A549 (cell line): ENCODE results near the gene UBAP1. TPM values are rescaled to one million over a fixed set of nuclear protein-coding genes. Genes with fewer than 3 reads are reported as not detected.
"Not testable (repeated sequence)": the region's sequence is repeated elsewhere in the genome, so short reads cannot be mapped to it uniquely, and the experiment has no call there.

Source experiments
- ATAC-seq, 2 experiments: fragments of 200-7000 bp in 1 of 2; fragments of >200 bp in 1 of 2; cut with Nextera tagmentation in 1 of 2; cut with Tn5 transposase in 1 of 2; 3 replicates each; pipeline versions ENCODE4 v1.8.0 to v1.9.1; 2018 to 2020; ENCODE audit warnings: mild to moderate bottlenecking in 1 of 2, moderate library complexity in 1 of 2
- CTCF ChIA-PET: fragments of 300-600 bp; sonication (Branson Sonifier 250); formaldehyde crosslinking; extraction: SDS; loops from one replicate; lab custom pipeline; 2021; ENCODE audit warnings: antibody characterized with exemption, inconsistent platforms; lab: Yijun Ruan, JAX
- POLR2A ChIA-PET: fragments of 350-600 bp; formaldehyde crosslinking; extraction: SDS; loops from one replicate; lab custom pipeline; 2021; ENCODE audit warnings: antibody characterized with exemption, inconsistent platforms; lab: Yijun Ruan, JAX
- DNase-seq, 2 experiments: peaks; one replicate each; pipeline versions ENCODE4 v3.0.0 to v3.0.0-alpha.2; 2011 to 2016; ENCODE audit warnings: low read depth in 1 of 2, low spot score in 1 of 2
- FAIRE-seq: peaks from 2 replicates; lab custom pipeline; 2011; peaks lifted over from hg19 to GRCh38; lab: Jason Lieb, UNC
- H3K27ac ChIP-seq, 2 experiments: fragments of >200 bp; sonication (Bioruptor Twin); formaldehyde crosslinking; 3 replicates each; pipeline ENCODE4 v1.5.1; 2016 to 2017
- H3K4me1 ChIP-seq: fragments of >200 bp; sonication (Bioruptor Twin); formaldehyde crosslinking; 3 replicates; pipeline ENCODE4 v1.6.1; 2016
- H3K4me2 ChIP-seq: fragments of >200 bp; sonication (Bioruptor Twin); formaldehyde crosslinking; 3 replicates; pipeline ENCODE4 v1.6.1; 2016
- H3K4me3 ChIP-seq: fragments of >200 bp; sonication (Bioruptor Twin); formaldehyde crosslinking; 3 replicates; pipeline ENCODE4 v1.5.1; 2016
- H3K9me3 ChIP-seq: fragments of >200 bp; sonication (Bioruptor Twin); formaldehyde crosslinking; 3 replicates; pipeline ENCODE4 v1.6.1; 2016
- CHD4 ChIP-seq: fragments of 200-600 bp; sonication (generic); IDR thresholded peaks from 2 replicates; pipeline ENCODE4 v1.6.1; 2016; ENCODE audit warnings: antibody characterized with exemption, mild to moderate bottlenecking, borderline replicate concordance
- FOSB ChIP-seq: fragments of 250-450 bp; sonication (Bioruptor Pico); IDR thresholded peaks from 2 replicates; pipeline ENCODE4 v1.5.0; 2020; ENCODE audit warnings: mild to moderate bottlenecking, moderate library complexity
- FOSL2 ChIP-seq, 2 experiments: fragments of 450-650 bp in 1 of 2; fragments of >200 bp in 1 of 2; sonication (Bioruptor Twin) in 1 of 2; formaldehyde crosslinking; IDR thresholded peaks; 2 replicates each; pipeline versions ENCODE4 v1.5.0 to v1.6.1; 2016 to 2020; ENCODE audit warnings: mild to moderate bottlenecking in 1 of 2, moderate library complexity in 1 of 2
- FOXS1 ChIP-seq: fragments of 250-450 bp; sonication (Bioruptor Pico); IDR thresholded peaks from 2 replicates; pipeline ENCODE4 v1.5.0; 2020; ENCODE audit warnings: mild to moderate bottlenecking, moderate library complexity
- HOXA7 ChIP-seq: fragments of 250-450 bp; sonication (Bioruptor Pico); IDR thresholded peaks from 2 replicates; pipeline ENCODE4 v1.5.0; 2020; ENCODE audit warnings: mild to moderate bottlenecking, moderate library complexity
- HOXB13 ChIP-seq: fragments of 250-450 bp; sonication (Bioruptor Pico); IDR thresholded peaks from 2 replicates; pipeline ENCODE4 v1.5.0; 2020; ENCODE audit warnings: low read depth, mild to moderate bottlenecking, moderate library complexity
- JUNB ChIP-seq: fragments of >200 bp; sonication (Bioruptor Twin); formaldehyde crosslinking; IDR thresholded peaks from 2 replicates; pipeline ENCODE4 v1.6.1; 2016
- KDM1A ChIP-seq: fragments of 200-600 bp; sonication (generic); IDR thresholded peaks from 2 replicates; pipeline ENCODE4 v1.6.1; 2016; ENCODE audit warnings: low read depth, mild to moderate bottlenecking
- MAFK ChIP-seq: fragments of 450-650 bp; IDR thresholded peaks from 2 replicates; pipeline ENCODE4 v1.6.1; 2014; ENCODE audit not compliant: partially characterized antibody
- NFE2L2 ChIP-seq: fragments of 150-350 bp; conservative IDR thresholded peaks from 2 replicates; pipeline ENCODE4 v1.6.1; 2014; ENCODE audit warnings: low read length
- RFX5 ChIP-seq: fragments of 450-650 bp; IDR thresholded peaks from 2 replicates; pipeline ENCODE4 v1.7.1; 2014; ENCODE audit warnings: antibody characterized with exemption, mild to moderate bottlenecking, moderate library complexity
- RNF2 ChIP-seq: fragments of 200-600 bp; sonication (generic); IDR thresholded peaks from 2 replicates; pipeline ENCODE4 v1.6.1; 2016; ENCODE audit warnings: low read depth, mild to moderate bottlenecking, antibody characterized with exemption, moderate library complexity, borderline replicate concordance
- SMC3 ChIP-seq: fragments of >200 bp; sonication (Bioruptor Twin); formaldehyde crosslinking; IDR thresholded peaks from 3 replicates; pipeline ENCODE4 v1.6.1; 2018; ENCODE audit warnings: inconsistent platforms
- TFCP2L1 ChIP-seq: fragments of 250-450 bp; sonication (Bioruptor Pico); IDR thresholded peaks from 2 replicates; pipeline ENCODE4 v1.5.0; 2021; ENCODE audit warnings: mild to moderate bottlenecking
- TP53 ChIP-seq: fragments of 250-450 bp; sonication (Bioruptor Pico); IDR thresholded peaks from 2 replicates; pipeline ENCODE4 v1.5.0; 2021; ENCODE audit warnings: mild to moderate bottlenecking, moderate library complexity
- ZC3H11A ChIP-seq: fragments of 450-650 bp; IDR thresholded peaks from 2 replicates; pipeline ENCODE4 v1.6.1; 2014; ENCODE audit warnings: antibody characterized with exemption, mild to moderate bottlenecking
- ZSCAN20 ChIP-seq: fragments of 250-450 bp; sonication (Bioruptor Pico); IDR thresholded peaks from 2 replicates; pipeline ENCODE4 v1.8.0; 2022; ENCODE audit warnings: mild to moderate bottlenecking, moderate library complexity
- WGBS: methylation state at CpG from one replicate; pipeline ENCODE4 v1.1.6; 2017; ENCODE audit errors: missing lambda C conversion rate; 5-methylcytosine and 5-hydroxymethylcytosine counted together
- polyA plus RNA-seq, 4 experiments: library from polyadenylated mRNA; depleted of rRNA in 3 of 4; stranded (reverse); fragments of >200 nt; fragmentation: RNase III in 1 of 4; extraction: RNeasy Plus Mini Kit Qiagen cat#74134 plus additional on column Dnase treatment in 1 of 4; gene quantifications; 2 replicates in 3 of 4; 3 replicates in 1 of 4; pipeline ENCODE4 v1.2.3, GENCODE V29; 2011 to 2017
- TF ChIP-seq, protein P1 (sequence below): fragments of 150-350 bp; IDR thresholded peaks from 2 replicates; pipeline ENCODE4 v1.6.1; 2014; ENCODE audit warnings: low read depth, mild to moderate bottlenecking, low read length
- TF ChIP-seq, protein P2 (sequence below): fragments of 250-450 bp; sonication (Bioruptor Pico); IDR thresholded peaks from 2 replicates; pipeline ENCODE4 v1.5.0; 2020; ENCODE audit warnings: low read depth, mild to moderate bottlenecking, moderate library complexity
- TF ChIP-seq, protein P3 (sequence below): fragments of 250-450 bp; sonication (Bioruptor Pico); IDR thresholded peaks from 2 replicates; pipeline ENCODE4 v1.5.0; 2021; ENCODE audit warnings: mild to moderate bottlenecking, moderate library complexity, borderline replicate concordance
- TF ChIP-seq, protein P4 (sequence below): IDR thresholded peaks from 2 replicates; pipeline ENCODE4 v1.6.1; 2012; ENCODE audit warnings: low read depth, borderline replicate concordance
- TF ChIP-seq, protein P5 (sequence below): fragments of >200 bp; sonication (Bioruptor Twin); formaldehyde crosslinking; IDR thresholded peaks from 3 replicates; pipeline ENCODE4 v1.6.1; 2016

UBAP1 gene
- polyA plus RNA-seq, 2 of the 4 experiments (the other 2 are of a cell fraction), result 38.5 to 73.1 TPM

DNA sequence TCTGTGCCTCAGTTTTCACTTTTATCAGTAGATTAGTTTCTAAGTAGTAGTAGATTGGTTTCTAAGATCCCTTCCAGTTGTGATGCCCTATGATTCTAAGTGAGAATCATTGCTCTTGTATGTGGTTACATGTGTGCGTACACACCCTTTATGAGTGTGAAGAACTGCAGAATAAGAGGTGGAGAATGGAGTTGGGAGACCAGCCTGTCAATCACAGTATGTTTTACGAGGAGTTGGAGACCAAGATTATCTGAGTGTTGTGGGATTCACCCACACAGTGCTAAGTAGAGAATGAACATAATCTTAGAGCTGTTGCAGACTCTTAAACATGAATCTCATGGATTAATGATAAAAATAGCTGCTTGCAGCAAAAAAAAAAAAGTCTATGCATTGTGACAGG, 112.6 kb downstream of the UBAP1 start:
- H3K4me1 ChIP-seq, result no peaks in the 10 kb centered on the region
- no peak overlapping the region for H3K27ac ChIP-seq
- no peak for DNase-seq
- H3K4me3 ChIP-seq, result no peak overlapping the region
- H3K4me2 ChIP-seq, result no peak overlapping the region
- TF ChIP-seq TP53 (CRISPR knock-in tag), result no peak
- TF ChIP-seq, protein P1, sequence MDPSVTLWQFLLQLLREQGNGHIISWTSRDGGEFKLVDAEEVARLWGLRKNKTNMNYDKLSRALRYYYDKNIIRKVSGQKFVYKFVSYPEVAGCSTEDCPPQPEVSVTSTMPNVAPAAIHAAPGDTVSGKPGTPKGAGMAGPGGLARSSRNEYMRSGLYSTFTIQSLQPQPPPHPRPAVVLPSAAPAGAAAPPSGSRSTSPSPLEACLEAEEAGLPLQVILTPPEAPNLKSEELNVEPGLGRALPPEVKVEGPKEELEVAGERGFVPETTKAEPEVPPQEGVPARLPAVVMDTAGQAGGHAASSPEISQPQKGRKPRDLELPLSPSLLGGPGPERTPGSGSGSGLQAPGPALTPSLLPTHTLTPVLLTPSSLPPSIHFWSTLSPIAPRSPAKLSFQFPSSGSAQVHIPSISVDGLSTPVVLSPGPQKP, result no peak
- TF ChIP-seq ZSCAN20 (CRISPR knock-in tag), result no peak
- TF ChIP-seq RFX5, result no peak
- TF ChIP-seq, protein P2, sequence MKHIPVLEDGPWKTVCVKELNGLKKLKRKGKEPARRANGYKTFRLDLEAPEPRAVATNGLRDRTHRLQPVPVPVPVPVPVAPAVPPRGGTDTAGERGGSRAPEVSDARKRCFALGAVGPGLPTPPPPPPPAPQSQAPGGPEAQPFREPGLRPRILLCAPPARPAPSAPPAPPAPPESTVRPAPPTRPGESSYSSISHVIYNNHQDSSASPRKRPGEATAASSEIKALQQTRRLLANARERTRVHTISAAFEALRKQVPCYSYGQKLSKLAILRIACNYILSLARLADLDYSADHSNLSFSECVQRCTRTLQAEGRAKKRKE, result no peak
- TF ChIP-seq, protein P3, sequence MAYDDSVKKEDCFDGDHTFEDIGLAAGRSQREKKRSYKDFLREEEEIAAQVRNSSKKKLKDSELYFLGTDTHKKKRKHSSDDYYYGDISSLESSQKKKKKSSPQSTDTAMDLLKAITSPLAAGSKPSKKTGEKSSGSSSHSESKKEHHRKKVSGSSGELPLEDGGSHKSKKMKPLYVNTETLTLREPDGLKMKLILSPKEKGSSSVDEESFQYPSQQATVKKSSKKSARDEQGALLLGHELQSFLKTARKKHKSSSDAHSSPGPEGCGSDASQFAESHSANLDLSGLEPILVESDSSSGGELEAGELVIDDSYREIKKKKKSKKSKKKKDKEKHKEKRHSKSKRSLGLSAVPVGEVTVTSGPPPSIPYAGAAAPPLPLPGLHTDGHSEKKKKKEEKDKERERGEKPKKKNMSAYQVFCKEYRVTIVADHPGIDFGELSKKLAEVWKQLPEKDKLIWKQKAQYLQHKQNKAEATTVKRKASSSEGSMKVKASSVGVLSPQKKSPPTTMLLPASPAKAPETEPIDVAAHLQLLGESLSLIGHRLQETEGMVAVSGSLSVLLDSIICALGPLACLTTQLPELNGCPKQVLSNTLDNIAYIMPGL (CRISPR knock-in tag), result no peak
- TF ChIP-seq NFE2L2, result no peak
- no peak for TF ChIP-seq RNF2
- no peak for TF ChIP-seq FOSL2 (IDR thresholded peaks at IDR 0.05)
- TF ChIP-seq FOSL2 (CRISPR knock-in tag; IDR thresholded peaks at IDR 0.05), result no peak
- TF ChIP-seq KDM1A, result no peak
- no peak for TF ChIP-seq HOXA7 (CRISPR knock-in tag)
- FAIRE-seq, result no peak
- 88% methylated on average over 2 of the region's 2 CpGs for WGBS
- POLR2A ChIA-PET, result interaction anchor here (0.6 kb wide), 1 partner anchor 89 kb away, joined by 3 read pairs; no protein-coding TSS in a partner anchor
- no peak for ATAC-seq
- no peaks in the 10 kb centered on the region for H3K9me3 ChIP-seq
- CTCF ChIA-PET, result interaction anchor here (0.6 to 1.6 kb wide), 4 partner anchors 25 to 321 kb away, joined by 3 to 4 read pairs (median 3); no protein-coding TSS in a partner anchor

DNA sequence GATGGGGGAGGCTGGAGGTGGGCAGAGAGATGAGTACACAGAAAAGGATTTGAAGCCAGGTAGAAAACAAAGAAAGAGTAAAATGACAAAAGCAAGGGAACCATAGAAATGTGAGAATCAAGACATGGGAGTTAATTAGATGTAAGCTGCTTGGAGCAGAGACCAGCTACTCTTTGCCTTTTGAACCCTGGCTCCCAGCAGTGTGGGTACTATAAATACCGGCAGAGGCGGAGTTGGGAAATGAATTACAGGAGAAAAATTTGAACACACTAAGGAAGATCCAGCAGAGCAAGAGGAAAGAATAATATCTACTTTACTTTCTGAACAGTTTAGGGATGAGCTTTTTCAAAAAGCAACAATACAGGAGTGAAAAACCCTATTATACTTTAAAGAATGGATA, 113.7 kb downstream of the UBAP1 start:
- H3K4me3 ChIP-seq, result no peak overlapping the region
- FAIRE-seq (no peak), ATAC-seq (no peak), DNase-seq (no peak)
- no peaks in the 10 kb centered on the region for H3K4me1 ChIP-seq
- no peak overlapping the region for H3K4me2 ChIP-seq
- POLR2A ChIA-PET, result no interaction called here
- TF ChIP-seq, protein P4, sequence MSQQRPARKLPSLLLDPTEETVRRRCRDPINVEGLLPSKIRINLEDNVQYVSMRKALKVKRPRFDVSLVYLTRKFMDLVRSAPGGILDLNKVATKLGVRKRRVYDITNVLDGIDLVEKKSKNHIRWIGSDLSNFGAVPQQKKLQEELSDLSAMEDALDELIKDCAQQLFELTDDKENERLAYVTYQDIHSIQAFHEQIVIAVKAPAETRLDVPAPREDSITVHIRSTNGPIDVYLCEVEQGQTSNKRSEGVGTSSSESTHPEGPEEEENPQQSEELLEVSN, result no peak
- TF ChIP-seq FOSB, result no peak
- TF ChIP-seq SMC3, result no peak
- TF ChIP-seq ZC3H11A, result no peak
- no peak for TF ChIP-seq FOXS1 (CRISPR knock-in tag)
- no peak for TF ChIP-seq CHD4
- no peak for TF ChIP-seq TP53 (CRISPR knock-in tag)
- no peak for TF ChIP-seq FOSL2 (IDR thresholded peaks at IDR 0.05)
- no peak for TF ChIP-seq FOSL2 (CRISPR knock-in tag; IDR thresholded peaks at IDR 0.05)
- TF ChIP-seq MAFK, result no peak
- no peak for TF ChIP-seq JUNB
- TF ChIP-seq, protein P5, sequence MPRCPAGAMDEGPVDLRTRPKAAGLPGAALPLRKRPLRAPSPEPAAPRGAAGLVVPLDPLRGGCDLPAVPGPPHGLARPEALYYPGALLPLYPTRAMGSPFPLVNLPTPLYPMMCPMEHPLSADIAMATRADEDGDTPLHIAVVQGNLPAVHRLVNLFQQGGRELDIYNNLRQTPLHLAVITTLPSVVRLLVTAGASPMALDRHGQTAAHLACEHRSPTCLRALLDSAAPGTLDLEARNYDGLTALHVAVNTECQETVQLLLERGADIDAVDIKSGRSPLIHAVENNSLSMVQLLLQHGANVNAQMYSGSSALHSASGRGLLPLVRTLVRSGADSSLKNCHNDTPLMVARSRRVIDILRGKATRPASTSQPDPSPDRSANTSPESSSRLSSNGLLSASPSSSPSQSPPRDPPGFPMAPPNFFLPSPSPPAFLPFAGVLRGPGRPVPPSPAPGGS, result no peak
- TF ChIP-seq ZSCAN20 (CRISPR knock-in tag), result no peak
- TF ChIP-seq NFE2L2, result no peak
- TF ChIP-seq, protein P2, result no peak
- no peak for TF ChIP-seq TFCP2L1 (CRISPR knock-in tag)
- TF ChIP-seq, protein P3 (CRISPR knock-in tag), result no peak
- no peak for TF ChIP-seq HOXB13 (CRISPR knock-in tag)
- TF ChIP-seq, all 56 proteins: peak for 0
- WGBS, result 91% methylated on average over 2 of the region's 2 CpGs
- H3K9me3 ChIP-seq, result no peaks in the 10 kb centered on the region
- CTCF ChIA-PET, result interaction anchor here (0.9 kb wide), 1 partner anchor 14 kb away, joined by 5 read pairs; no protein-coding TSS in a partner anchor
- no peak overlapping the region for H3K27ac ChIP-seq

DNA sequence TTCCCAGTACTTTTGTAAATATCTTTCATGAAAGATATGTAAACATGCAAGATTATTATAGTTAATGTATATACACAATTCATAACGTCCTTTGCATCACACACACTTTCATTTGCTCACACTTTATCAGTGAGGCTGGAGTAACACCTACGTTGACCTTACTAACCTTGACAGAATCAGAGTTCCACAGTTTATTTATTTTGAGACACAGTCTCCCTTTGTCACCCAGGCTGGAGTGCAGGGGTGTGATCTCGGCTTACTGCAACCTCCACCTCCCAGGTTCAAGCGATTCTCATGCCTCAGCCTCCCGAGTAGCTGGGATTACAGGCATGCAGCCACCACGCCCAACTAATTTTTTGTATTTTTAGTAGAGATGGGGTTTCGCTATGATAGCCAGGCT, 122.2 kb downstream of the UBAP1 start:
- 80% methylated on average over 7 of the region's 7 CpGs for WGBS
- ATAC-seq, FAIRE-seq, DNase-seq, H3K27ac ChIP-seq, H3K4me1 ChIP-seq, POLR2A ChIA-PET, H3K9me3 ChIP-seq, H3K4me2 ChIP-seq, H3K4me3 ChIP-seq: not testable (repeated sequence)
- CTCF ChIA-PET, result interaction anchor here (1.4 kb wide), 1 partner anchor 48 kb away, joined by 9 read pairs; no protein-coding TSS in a partner anchor
